ENCODE measurements around the gene PCDHA5.
"Not testable (repeated sequence)": the region's sequence is repeated elsewhere in the genome, so short reads cannot be mapped to it uniquely, and the experiment has no call there.

PCDHA5 gene

DNA sequence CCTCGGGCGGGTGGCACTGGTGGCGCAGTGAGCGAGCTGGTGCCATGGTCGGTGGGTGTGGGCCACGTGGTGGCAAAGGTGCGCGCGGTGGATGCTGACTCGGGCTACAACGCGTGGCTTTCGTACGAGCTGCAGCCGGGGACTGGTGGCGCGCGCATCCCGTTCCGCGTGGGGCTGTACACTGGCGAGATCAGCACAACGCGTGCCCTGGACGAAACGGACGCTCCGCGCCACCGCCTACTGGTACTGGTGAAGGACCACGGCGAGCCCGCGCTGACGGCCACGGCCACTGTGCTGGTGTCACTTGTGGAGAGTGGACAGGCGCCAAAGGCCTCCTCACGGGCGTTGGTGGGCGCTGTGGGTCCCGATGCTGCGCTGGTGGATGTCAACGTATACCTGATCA, 12.5 kb upstream of the PCDHA5 start:
- TF ChIP-seq, protein P1, sequence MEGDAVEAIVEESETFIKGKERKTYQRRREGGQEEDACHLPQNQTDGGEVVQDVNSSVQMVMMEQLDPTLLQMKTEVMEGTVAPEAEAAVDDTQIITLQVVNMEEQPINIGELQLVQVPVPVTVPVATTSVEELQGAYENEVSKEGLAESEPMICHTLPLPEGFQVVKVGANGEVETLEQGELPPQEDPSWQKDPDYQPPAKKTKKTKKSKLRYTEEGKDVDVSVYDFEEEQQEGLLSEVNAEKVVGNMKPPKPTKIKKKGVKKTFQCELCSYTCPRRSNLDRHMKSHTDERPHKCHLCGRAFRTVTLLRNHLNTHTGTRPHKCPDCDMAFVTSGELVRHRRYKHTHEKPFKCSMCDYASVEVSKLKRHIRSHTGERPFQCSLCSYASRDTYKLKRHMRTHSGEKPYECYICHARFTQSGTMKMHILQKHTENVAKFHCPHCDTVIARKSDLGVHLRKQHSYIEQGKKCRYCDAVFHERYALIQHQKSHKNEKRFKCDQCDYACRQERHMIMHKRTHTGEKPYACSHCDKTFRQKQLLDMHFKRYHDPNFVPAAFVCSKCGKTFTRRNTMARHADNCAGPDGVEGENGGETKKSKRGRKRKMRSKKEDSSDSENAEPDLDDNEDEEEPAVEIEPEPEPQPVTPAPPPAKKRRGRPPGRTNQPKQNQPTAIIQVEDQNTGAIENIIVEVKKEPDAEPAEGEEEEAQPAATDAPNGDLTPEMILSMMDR (IDR thresholded peaks at IDR 0.05; ENCODE audit: extremely low read depth, missing control alignments) = no peak
- no peak for DNase-seq (ENCODE audit: low spot score)

DNA sequence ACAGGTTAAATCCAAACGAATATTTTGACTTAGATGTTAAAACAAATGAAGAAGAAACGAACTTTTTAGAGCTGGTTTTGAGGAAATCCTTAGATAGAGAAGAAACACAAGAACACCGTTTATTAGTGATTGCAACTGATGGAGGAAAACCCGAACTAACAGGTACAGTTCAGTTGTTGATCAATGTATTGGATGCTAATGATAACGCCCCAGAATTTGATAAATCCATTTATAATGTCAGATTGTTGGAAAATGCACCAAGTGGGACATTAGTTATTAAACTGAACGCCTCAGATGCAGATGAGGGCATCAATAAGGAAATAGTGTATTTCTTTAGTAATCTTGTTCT, 842 bp downstream of the PCDHA5 start:
- TF ChIP-seq, protein P1 (IDR thresholded peaks at IDR 0.05; ENCODE audit: extremely low read depth, missing control alignments) = no peak
- DNase-seq (ENCODE audit: low spot score) = no peak

DNA sequence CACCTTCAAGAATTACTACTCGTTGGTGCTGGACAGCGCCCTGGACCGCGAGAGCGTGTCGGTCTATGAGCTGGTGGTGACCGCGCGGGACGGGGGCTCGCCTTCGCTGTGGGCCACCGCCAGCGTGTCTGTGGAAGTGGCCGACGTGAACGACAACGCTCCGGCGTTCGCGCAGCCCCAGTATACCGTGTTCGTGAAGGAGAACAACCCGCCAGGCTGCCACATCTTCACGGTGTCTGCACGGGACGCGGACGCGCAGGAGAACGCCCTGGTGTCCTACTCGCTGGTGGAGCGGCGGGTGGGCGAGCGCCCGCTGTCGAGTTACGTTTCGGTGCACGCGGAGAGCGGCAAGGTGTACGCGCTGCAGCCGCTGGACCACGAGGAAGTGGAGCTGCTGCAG, 1.6 kb downstream of the PCDHA5 start:
- DNase-seq (ENCODE audit: low spot score) = not testable (repeated sequence)

DNA sequence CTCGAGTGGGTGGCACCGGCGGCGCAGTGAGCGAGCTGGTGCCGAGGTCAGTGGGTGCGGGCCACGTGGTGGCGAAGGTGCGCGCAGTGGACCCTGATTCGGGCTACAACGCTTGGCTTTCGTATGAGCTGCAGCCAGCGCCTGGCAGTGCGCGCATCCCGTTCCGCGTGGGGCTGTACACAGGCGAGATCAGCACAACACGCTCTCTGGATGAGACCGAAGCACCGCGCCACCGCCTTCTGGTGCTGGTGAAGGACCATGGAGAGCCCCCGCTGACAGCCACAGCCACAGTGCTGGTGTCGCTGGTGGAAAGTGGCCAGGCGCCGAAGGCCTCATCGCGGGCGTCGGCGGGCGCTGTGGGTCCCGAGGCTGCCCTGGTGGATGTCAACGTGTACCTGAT, 2.1 kb downstream of the PCDHA5 start:
- DNase-seq (ENCODE audit: low spot score) = no peak
- TF ChIP-seq, protein P1 (IDR thresholded peaks at IDR 0.05; ENCODE audit: extremely low read depth, missing control alignments) = no peak

DNA sequence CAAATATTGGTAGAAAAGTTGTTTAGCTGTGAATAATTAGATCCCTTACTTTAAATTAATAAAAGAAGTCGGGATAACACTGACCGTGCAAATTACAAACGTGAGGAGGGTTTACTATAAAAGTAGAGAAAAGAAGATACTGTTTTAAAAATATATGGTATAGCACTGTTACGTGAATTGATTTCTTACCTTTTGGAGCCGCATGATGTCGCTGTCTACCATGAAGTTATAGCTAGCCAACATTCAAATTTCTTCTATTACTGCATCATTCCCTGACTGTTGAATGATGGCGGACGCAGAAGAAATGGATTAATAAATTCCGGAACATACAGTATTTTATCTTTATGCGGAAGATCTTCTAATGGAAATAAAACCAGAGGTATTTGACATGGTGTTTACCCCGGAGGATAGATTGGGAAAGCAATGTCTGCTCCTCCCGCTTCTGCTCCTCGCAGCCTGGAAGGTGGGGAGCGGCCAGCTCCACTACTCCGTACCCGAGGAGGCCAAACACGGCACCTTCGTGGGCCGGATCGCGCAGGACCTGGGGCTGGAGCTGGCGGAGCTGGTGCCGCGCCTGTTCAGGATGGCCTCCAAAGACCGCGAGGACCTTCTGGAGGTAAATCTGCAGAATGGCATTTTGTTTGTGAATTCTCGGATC, 6.4 kb downstream of the PCDHA5 start, which contains the start of gene PCDHA6:
TSS of gene PCDHA6 (plus strand) at position 257 of the 658 bp plus-strand sequence. CDS start at position 389, 132 bp downstream.
- DNase-seq (ENCODE audit: low spot score) = no peak
- TF ChIP-seq, protein P1 (IDR thresholded peaks at IDR 0.05; ENCODE audit: extremely low read depth, missing control alignments) = no peak

DNA sequence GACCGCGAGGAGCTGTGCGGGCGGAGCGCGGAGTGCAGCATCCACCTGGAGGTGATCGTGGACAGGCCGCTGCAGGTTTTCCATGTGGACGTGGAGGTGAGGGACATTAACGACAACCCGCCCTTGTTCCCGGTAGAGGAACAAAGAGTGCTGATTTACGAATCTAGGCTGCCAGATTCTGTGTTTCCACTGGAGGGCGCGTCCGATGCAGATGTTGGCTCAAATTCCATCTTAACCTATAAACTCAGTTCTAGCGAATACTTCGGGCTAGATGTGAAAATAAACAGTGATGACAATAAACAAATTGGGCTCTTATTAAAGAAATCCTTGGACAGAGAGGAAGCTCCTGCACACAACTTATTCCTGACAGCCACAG, 6.9 kb downstream of the PCDHA5 start:
- DNase-seq (ENCODE audit: low spot score) = no peak
- TF ChIP-seq, protein P1 (IDR thresholded peaks at IDR 0.05; ENCODE audit: extremely low read depth, missing control alignments) = no peak

DNA sequence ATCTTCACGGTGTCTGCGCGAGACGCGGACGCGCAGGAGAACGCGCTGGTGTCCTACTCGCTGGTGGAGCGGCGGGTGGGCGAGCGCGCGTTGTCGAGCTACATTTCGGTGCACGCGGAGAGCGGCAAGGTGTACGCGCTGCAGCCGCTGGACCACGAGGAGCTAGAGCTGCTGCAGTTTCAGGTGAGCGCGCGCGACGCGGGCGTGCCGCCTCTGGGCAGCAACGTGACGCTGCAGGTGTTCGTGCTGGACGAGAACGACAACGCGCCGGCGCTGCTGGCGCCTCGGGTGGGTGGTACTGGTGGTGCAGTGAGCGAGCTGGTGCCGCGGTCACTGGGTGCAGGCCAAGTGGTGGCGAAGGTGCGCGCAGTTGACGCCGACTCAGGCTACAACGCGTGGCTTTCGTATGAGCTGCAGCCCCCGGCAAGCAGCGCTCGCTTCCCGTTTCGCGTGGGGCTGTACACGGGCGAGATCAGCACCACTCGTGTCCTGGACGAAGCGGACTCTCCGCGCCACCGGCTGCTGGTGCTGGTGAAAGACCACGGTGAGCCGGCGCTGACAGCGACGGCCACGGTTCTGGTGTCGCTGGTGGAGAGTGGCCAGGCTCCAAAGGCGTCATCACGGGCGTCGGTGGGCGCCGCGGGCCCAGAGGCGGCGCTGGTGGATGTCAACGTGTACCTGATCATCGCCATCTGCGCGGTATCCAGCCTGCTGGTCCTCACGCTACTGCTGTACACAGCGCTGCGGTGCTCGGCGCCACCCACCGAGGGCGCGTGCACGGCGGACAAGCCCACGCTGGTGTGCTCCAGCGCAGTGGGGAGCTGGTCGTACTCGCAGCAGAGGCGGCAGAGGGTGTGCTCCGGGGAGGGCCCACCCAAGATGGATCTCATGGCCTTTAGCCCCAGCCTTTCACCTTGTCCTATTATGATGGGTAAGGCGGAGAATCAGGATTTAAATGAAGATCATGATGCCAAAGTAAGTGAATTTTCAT, 8.4 kb downstream of the PCDHA5 start:
- not testable (repeated sequence) for DNase-seq (ENCODE audit: low spot score)

DNA sequence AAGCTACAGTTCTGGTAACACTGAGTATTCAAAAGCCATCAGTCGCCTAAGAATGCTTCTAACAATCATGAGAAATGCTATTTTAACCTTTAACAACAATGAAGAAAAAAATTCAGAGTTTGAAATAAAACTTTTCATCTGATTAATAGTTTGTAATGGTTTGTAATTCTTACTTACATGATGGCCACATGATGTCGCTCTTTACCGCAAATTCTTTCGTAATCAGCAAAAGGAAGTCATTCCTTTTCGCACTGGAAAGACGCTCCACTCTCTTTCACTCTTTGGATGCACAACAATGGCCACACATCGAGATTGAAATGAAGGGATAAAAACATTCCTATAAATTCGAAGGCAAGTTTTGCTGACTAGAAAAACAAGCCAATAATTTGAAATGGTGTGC, 12.6 kb downstream of the PCDHA5 start, which contains the start of gene PCDHA7:
TSS of gene PCDHA7 (plus strand) at position 277 of the 400 bp plus-strand sequence. CDS start at position 392, 115 bp downstream.
- no peak for DNase-seq (ENCODE audit: low spot score)
- TF ChIP-seq, protein P1 (IDR thresholded peaks at IDR 0.05; ENCODE audit: extremely low read depth, missing control alignments) = no peak

DNA sequence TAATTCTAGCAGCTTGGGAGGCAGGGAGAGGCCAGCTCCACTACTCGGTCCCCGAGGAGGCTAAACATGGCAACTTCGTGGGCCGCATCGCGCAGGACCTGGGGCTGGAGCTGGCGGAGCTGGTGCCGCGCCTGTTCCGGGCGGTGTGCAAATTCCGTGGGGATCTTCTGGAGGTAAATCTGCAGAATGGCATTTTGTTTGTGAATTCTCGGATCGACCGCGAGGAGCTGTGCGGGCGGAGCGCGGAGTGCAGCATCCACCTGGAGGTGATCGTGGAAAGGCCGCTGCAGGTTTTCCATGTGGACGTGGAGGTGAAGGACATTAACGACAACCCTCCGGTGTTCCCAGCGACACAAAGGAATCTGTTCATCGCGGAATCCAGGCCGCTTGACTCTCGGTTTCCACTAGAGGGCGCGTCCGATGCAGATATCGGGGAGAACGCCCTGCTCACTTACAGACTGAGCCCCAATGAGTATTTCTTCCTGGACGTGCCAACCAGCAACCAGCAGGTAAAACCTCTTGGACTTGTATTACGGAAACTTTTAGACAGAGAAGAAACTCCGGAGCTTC, 13.1 kb downstream of the PCDHA5 start:
- not testable (repeated sequence) for DNase-seq (ENCODE audit: low spot score)

Data from GM20000 (cell line).